HepG2 (cell line): ENCODE data around the gene MST1. TPM values are rescaled to one million over a fixed set of nuclear protein-coding genes. Genes with fewer than 3 reads are reported as not detected.
"Not testable (repeated sequence)": the region's sequence is repeated elsewhere in the genome, so short reads cannot be mapped to it uniquely, and the experiment has no call there.

Source experiments
- ATAC-seq: fragments of 200-7000 bp; cut with Tn5 transposase; 3 replicates; pipeline ENCODE4 v1.9.1; 2020; ENCODE audit warnings: mild to moderate bottlenecking, moderate library complexity
- BruUV-seq: library from RNA; stranded (reverse); fragments of 400-500 nt; replicated peaks from 2 replicates; lab custom pipeline; 2021; lab: Mats Ljungman, UMichigan
- CTCF ChIA-PET: fragments of 300-600 bp; formaldehyde crosslinking; extraction: SDS; loops from one replicate; lab custom pipeline; 2021; ENCODE audit warnings: low total read pairs, inconsistent platforms, low intra/inter-chr PET ratio; lab: Yijun Ruan, JAX
- POLR2A ChIA-PET: fragments of 350-600 bp; sonication (Branson Sonifier 250); formaldehyde crosslinking; loops from one replicate; lab custom pipeline; 2020; ENCODE audit warnings: antibody characterized with exemption, inconsistent platforms; lab: Yijun Ruan, JAX
- DNase-seq: peaks from one replicate; pipeline ENCODE4 v3.0.0-alpha.2; 2015; ENCODE audit warnings: low spot score
- FAIRE-seq: peaks from 3 replicates; lab custom pipeline; 2011; peaks lifted over from hg19 to GRCh38; lab: Jason Lieb, UNC
- H2AFZ ChIP-seq: one replicate; pipeline ENCODE4 v1.6.1; 2011; ENCODE audit warnings: low read length, inconsistent platforms
- H3K27ac ChIP-seq: fragments of 300-600 bp; 3 replicates; pipeline ENCODE4 v1.8.0; 2011; ENCODE audit warnings: mixed run types, mild to moderate bottlenecking, mixed read lengths, low read length, inconsistent platforms; ENCODE audit not compliant: insufficient read depth; ENCODE audit errors: extremely low read length
- H3K27me3 ChIP-seq, 2 experiments: fragments of 200-600 bp in 1 of 2; 2 replicates in 1 of 2; 3 replicates in 1 of 2; pipeline versions ENCODE4 v1.6.0 to v1.8.0; 2011; ENCODE audit warnings: low read length in 2 of 2, mild to moderate bottlenecking in 2 of 2, moderate library complexity in 2 of 2, inconsistent platforms in 1 of 2; ENCODE audit not compliant: insufficient read depth in 2 of 2, control insufficient read depth in 1 of 2
- H3K36me3 ChIP-seq, 2 experiments: fragments of 200-600 bp in 1 of 2; replicated peaks in 1 of 2; 2 replicates in 1 of 2; 3 replicates in 1 of 2; pipeline versions ENCODE4 v1.5.1 to v1.8.0; 2011; ENCODE audit warnings: low read length in 2 of 2, inconsistent platforms in 1 of 2; ENCODE audit not compliant: insufficient read depth in 2 of 2, control insufficient read depth in 1 of 2
- H3K4me1 ChIP-seq: 2 replicates; pipeline ENCODE4 v1.5.1; 2012; ENCODE audit warnings: low read length, inconsistent platforms; ENCODE audit not compliant: insufficient read depth
- H3K4me2 ChIP-seq: 2 replicates; pipeline ENCODE4 v1.6.0; 2011; ENCODE audit warnings: low read depth, low read length, inconsistent platforms
- H3K4me3 ChIP-seq, 3 experiments: fragments of 200-600 bp in 1 of 3; sonication (generic), shearing (Covaris generic) in 1 of 3; replicated peaks in 1 of 3; 2 replicates each; pipeline ENCODE4 v1.5.1; 2011 to 2016; ENCODE audit warnings: low read length in 3 of 3, inconsistent platforms in 2 of 3, low read depth in 2 of 3, mild to moderate bottlenecking in 2 of 3, control low read depth in 1 of 3, mixed read lengths in 1 of 3; ENCODE audit not compliant: insufficient read depth in 1 of 3
- H3K79me2 ChIP-seq: one replicate; pipeline ENCODE4 v1.6.1; 2011; ENCODE audit warnings: low read length, inconsistent platforms; ENCODE audit not compliant: insufficient read depth
- H3K9ac ChIP-seq: 2 replicates; pipeline ENCODE4 v1.6.0; 2011; ENCODE audit warnings: mild to moderate bottlenecking, low read depth, low read length, inconsistent platforms; ENCODE audit not compliant: insufficient read depth
- H3K9me3 ChIP-seq: 2 replicates; pipeline ENCODE4 v1.5.1; 2012; ENCODE audit warnings: mild to moderate bottlenecking, low read length
- H4K20me1 ChIP-seq: 2 replicates; pipeline ENCODE4 v1.6.0; 2011; ENCODE audit warnings: inconsistent platforms, mild to moderate bottlenecking, low read length, moderate library complexity; ENCODE audit not compliant: insufficient read depth
- NFAT5 ChIP-seq: sonication (generic); formaldehyde crosslinking; IDR thresholded peaks from 2 replicates; pipeline ENCODE4 v1.4.0; 2020; ENCODE audit warnings: missing genetic modification reagents
- POLR2A ChIP-seq, 2 experiments: IDR thresholded peaks; 2 replicates each; pipeline ENCODE4 v1.6.1; 2011; ENCODE audit warnings: low read depth in 2 of 2, low read length in 2 of 2, mild to moderate bottlenecking in 1 of 2, moderate library complexity in 1 of 2; ENCODE audit not compliant: insufficient read depth in 1 of 2
- POLR2G ChIP-seq: fragments of 200-400 bp; formaldehyde crosslinking; IDR thresholded peaks from 2 replicates; pipeline ENCODE4 v1.6.1; 2018; ENCODE audit warnings: mild to moderate bottlenecking, low read depth, low read length, moderate library complexity
- RBFOX2 ChIP-seq: fragments of 200-400 bp; formaldehyde crosslinking; IDR thresholded peaks from 2 replicates; pipeline ENCODE4 v1.6.1; 2017; ENCODE audit warnings: low read depth, mild to moderate bottlenecking, low read length
- ZBTB33 ChIP-seq: sonication (generic); formaldehyde crosslinking; IDR thresholded peaks from 2 replicates; pipeline ENCODE4 v1.4.0; 2020; ENCODE audit warnings: missing genetic modification reagents
- ZSCAN12 ChIP-seq: sonication (generic); formaldehyde crosslinking; IDR thresholded peaks from 2 replicates; pipeline ENCODE4 v1.9.0; 2021; ENCODE audit warnings: mild to moderate bottlenecking, missing genetic modification reagents
- WGBS: methylation state at CpG from one replicate; pipeline ENCODE4 v1.1.6; 2017; ENCODE audit warnings: low lambda C conversion rate; 5-methylcytosine and 5-hydroxymethylcytosine counted together
- in situ Hi-C: cut with HindIII; loops from 2 replicates; pipeline ENCODE4 v1.10.0; 2017; ENCODE audit warnings: low pct_unique_long_range_greater_than_20kb; ENCODE audit not compliant: extremely low pct_ligation_motif_present
- intact Hi-C: fragments of 100-400 bp; cut with micrococcal nuclease; formaldehyde crosslinking; loops from one replicate; pipeline ENCODE4 v1.10.0; 2022; ENCODE audit not compliant: unreplicated experiment
- polyA plus RNA-seq, 8 experiments: library from polyadenylated mRNA; depleted of rRNA in 3 of 8; stranded (reverse) in 7 of 8; unstranded in 1 of 8; fragments of >200 nt; fragmentation: Illumina TruSeq in 4 of 8; extraction: Trizol in 4 of 8; gene quantifications; 2 replicates each; pipeline versions ENCODE4 v1.2.1 to v1.2.3, GENCODE V29; 2011 to 2016; ENCODE audit warnings: low read depth in 4 of 8, missing spikeins in 1 of 8, mixed read lengths in 1 of 8; ENCODE audit not compliant: insufficient read depth in 1 of 8
- total RNA-seq, 5 experiments: library from RNA; depleted of rRNA; stranded (reverse); fragments of >200 nt; fragmentation: Illumina TruSeq; extraction: Trizol; gene quantifications; 2 replicates each; pipeline ENCODE4 v1.2.3, GENCODE V29; 2016; ENCODE audit warnings: low read depth in 1 of 5

Gene MST1
- total and polyA plus RNA-seq, 2 of the 13 experiments (the other 11 are each of a cell fraction or from before 2014, with no cell fraction given): 189 to 452 TPM

GRCh38 chr3:49688338-49689045, 782 bp downstream of the MST1 start (continued):
- TF ChIP-seq ZSCAN12 (CRISPR knock-in tag): 0 out of 2 replicates have a peak, but pooled peaks have one; percentile 40

- BruUV-seq, H3K27me3 ChIP-seq, in situ Hi-C loops, ATAC-seq, DNase-seq, H2AFZ ChIP-seq, intact Hi-C loops, FAIRE-seq, H3K9me3 ChIP-seq, POLR2A ChIA-PET, CTCF ChIA-PET: not testable (repeated sequence)
- Histone ChIP-seq H3K27ac (peak overlapping the region; percentile 96), H3K9ac (peak overlapping the region; percentile 97), H3K36me3 (peaks cover 13 to 19% of the 10 kb centered on the region in 2 experiments), H3K79me2 (peaks cover 35% of the 10 kb centered on the region), H4K20me1 (peaks cover 12% of the 10 kb centered on the region; the same call in 1 of the 2 replicates), H3K4me2 (peak overlapping the region; percentile 96), H3K4me3 (peak overlapping the region in 2 of 3 experiments; percentile 89 to 96; a peak in 3 of 6 replicates), H3K4me1 (peaks cover 53% of the 10 kb centered on the region)
- WGBS: 90% methylated on average over 9 of the region's 12 CpGs
Measured at GRCh38 chr3:49687424-49687795, 1.9 kb downstream of the MST1 start.

GRCh38 chr3:49686769-49687423, 2.4 kb downstream of the MST1 start:
- H2AFZ ChIP-seq, H3K9me3 ChIP-seq, H3K27ac ChIP-seq, CTCF ChIA-PET, in situ Hi-C loops, BruUV-seq, FAIRE-seq, H3K27me3 ChIP-seq, ATAC-seq, POLR2A ChIA-PET, H3K9ac ChIP-seq, intact Hi-C loops, DNase-seq: not testable (repeated sequence)
- 97% methylated on average over 34 of the region's 44 CpGs for WGBS
- peak overlapping the region; percentile 96 for H3K4me2 ChIP-seq
- peaks cover 53% of the 10 kb centered on the region for H3K4me1 ChIP-seq
- peaks cover 12% of the 10 kb centered on the region; the same call in 1 of the 2 replicates for H4K20me1 ChIP-seq
- peaks cover 34% of the 10 kb centered on the region for H3K79me2 ChIP-seq
- peak overlapping the region in 1 of 3 experiments; percentile 89; a peak in 1 of 6 replicates for H3K4me3 ChIP-seq
- H3K36me3 ChIP-seq: peaks cover 13 to 24% of the 10 kb centered on the region in 2 experiments
- TF ChIP-seq NFAT5 (CRISPR knock-in tag) (0 out of 2 replicates have a peak, but pooled peaks have one; percentile 17), POLR2G (0 out of 2 replicates have a peak, but pooled peaks have one; percentile 18), RBFOX2 (peak; percentile 63), POLR2A (IDR thresholded peaks at IDR 0.05; ENCODE audit: insufficient read depth in 1 of 2, low read depth in 2 of 2, low read length in 2 of 2) (0 out of 4 replicates have a peak, but pooled peaks of 1 of the 2 experiments have one; percentile 16), ZBTB33 (CRISPR knock-in tag) (peak; percentile 57; the same call in 1 of the 2 replicates)
